Gastroesophageal sphincter (tissue), 4 donors: ENCODE results near the gene SHANK1. TPM values are rescaled to one million over a fixed set of nuclear protein-coding genes. Genes with fewer than 3 reads are reported as not detected.

Experiments
- ATAC-seq: fragments of 150-250 bp; one replicate; pipeline ENCODE4 v1.9.1; 2016; ENCODE audit warnings: mild to moderate bottlenecking, moderate library complexity
- H3K27ac ChIP-seq, 4 donors: fragments of 200-600 bp; sonication (generic) in 3 of 4; 1 replicate in 3 of 4; 2 replicates in 1 of 4; pipeline ENCODE4 v1.5.1; 2016 to 2019
- H3K27me3 ChIP-seq: fragments of 200-600 bp; sonication (generic); one replicate; pipeline ENCODE4 v1.5.1; 2019
- H3K36me3 ChIP-seq, 2 donors: fragments of 200-600 bp; sonication (generic); one replicate each; pipeline ENCODE4 v1.5.1; 2019; ENCODE audit warnings: control low read depth in 1 of 2
- H3K4me1 ChIP-seq, 3 donors: fragments of 200-600 bp; sonication (generic); 1 replicate in 2 of 3; 2 replicates in 1 of 3; pipeline ENCODE4 v1.5.1; 2016 to 2019; ENCODE audit warnings: control low read depth in 2 of 3
- H3K4me3 ChIP-seq, 2 donors: fragments of 200-600 bp; sonication (generic); one replicate each; pipeline ENCODE4 v1.5.1; 2019; ENCODE audit warnings: mild to moderate bottlenecking in 1 of 2, moderate library complexity in 1 of 2
- H3K9me3 ChIP-seq, 3 donors: fragments of 200-600 bp; sonication (generic); one replicate each; pipeline ENCODE4 v1.5.1; 2017 to 2019; ENCODE audit warnings: control low read depth in 2 of 3
- CTCF ChIP-seq, 4 experiments: fragments of 200-600 bp in 2 of 4; fragments of 450-650 bp in 2 of 4; sonication (generic) in 1 of 4; IDR thresholded peaks; one replicate each; pipeline ENCODE4 v1.5.1; 2017 to 2019; ENCODE audit warnings: antibody characterized with exemption in 4 of 4, mild to moderate bottlenecking in 2 of 4, moderate library complexity in 2 of 4
- EP300 ChIP-seq: sonication (generic); formaldehyde crosslinking; IDR thresholded peaks from one replicate; pipeline ENCODE4 v1.6.1; 2017; ENCODE audit warnings: antibody characterized with exemption, mild to moderate bottlenecking
- POLR2A ChIP-seq, 2 donors: fragments of 450-650 bp; IDR thresholded peaks; one replicate each; pipeline ENCODE4 v1.6.1; 2017; ENCODE audit warnings: antibody characterized with exemption in 2 of 2, mild to moderate bottlenecking in 2 of 2, moderate library complexity in 1 of 2
- POLR2AphosphoS5 ChIP-seq: sonication (generic); formaldehyde crosslinking; IDR thresholded peaks from one replicate; pipeline ENCODE4 v1.6.1; 2017; ENCODE audit warnings: antibody characterized with exemption
- WGBS, 2 donors: methylation state at CpG; one replicate each; pipeline ENCODE4 v1.1.5; 2018; ENCODE audit warnings: low coverage in 1 of 2; 5-methylcytosine and 5-hydroxymethylcytosine counted together
- total RNA-seq, 4 donors: library from RNA; depleted of rRNA; stranded (reverse); fragments of >200 nt; gene quantifications; one replicate each; pipeline ENCODE4 v1.1.0, GENCODE V29; 2016

Gene SHANK1
- total RNA-seq, 4 donors from 2014 or later, result 0.15 to 0.40 (median 0.31) TPM; not detected in 1

GRCh38 chr19:50667177-50667758 lies 52.3 kb downstream of the SHANK1 start:
- WGBS, 2 donors, result no CpG with 5 or more reads among the region's 56 CpGs
- peaks cover 96% of the 10 kb centered on the region for H3K27me3 ChIP-seq

DNA sequence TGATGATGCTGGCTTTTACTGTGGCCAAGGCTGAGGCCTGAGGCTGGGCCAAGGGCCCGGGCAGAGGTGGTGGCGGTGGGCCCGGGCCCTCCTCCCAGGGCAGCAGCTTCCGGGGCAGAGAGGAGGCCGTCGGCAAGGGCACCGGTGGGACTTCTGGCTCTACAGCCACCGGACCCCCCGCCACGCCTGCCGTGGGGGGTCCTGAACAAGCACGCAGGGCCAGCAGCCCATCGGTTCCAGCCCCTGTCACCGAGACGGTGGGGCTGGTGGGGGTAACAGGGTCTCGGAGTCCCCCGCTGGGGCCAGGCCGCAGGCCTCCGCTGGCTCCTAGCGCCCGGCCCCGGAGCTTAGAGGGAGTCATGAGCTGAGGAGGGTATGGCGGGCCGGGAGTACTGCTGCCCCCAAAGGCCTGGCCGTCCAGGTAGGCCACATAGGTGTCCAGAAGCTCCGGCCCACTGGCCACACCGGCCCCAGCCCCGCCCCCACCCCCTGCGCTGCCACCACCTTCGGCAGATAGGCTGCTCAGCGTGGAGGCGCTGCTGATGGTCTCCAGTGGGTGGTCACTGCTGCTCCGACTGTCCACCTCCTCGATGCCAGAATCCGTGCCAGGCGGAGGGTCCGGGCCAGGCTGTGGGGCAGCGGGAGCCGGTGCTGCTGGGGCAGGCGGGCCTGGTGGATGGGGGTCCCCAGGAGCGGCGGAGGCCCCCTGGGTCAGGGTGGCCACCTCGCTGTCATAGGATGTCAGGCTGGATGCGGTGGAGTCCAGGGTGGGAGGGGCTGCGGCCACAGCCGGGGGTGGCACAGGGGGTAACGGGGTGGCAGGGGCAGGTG lies 53.0 kb downstream of the SHANK1 start:
- Histone ChIP-seq H3K27me3 (peaks cover 96% of the 10 kb centered on the region), H3K4me3 (no peak overlapping the region), H3K4me1 (peaks cover 0 to 29% (median 10%) of the 10 kb centered on the region in 3 donors), H3K9me3 (no peaks in the 10 kb centered on the region), H3K36me3 (no peaks in the 10 kb centered on the region), H3K27ac (no peak overlapping the region)
- WGBS, 2 donors, result no CpG with 5 or more reads among the region's 47 CpGs
- TF ChIP-seq CTCF (IDR thresholded peaks at IDR 0.05) (no peak), POLR2AphosphoS5 (no peak), EP300 (no peak), POLR2A (IDR thresholded peaks at IDR 0.05) (no peak)
- ATAC-seq, result no peak

More at GRCh38 chr19:50667177-50667758, 52.3 kb downstream of the SHANK1 start:
- H3K36me3 ChIP-seq, result no peaks in the 10 kb centered on the region
- peaks cover 0 to 29% (median 10%) of the 10 kb centered on the region in 3 donors for H3K4me1 ChIP-seq
- H3K27ac ChIP-seq, result no peak overlapping the region
- no peak for ATAC-seq
- no peak for TF ChIP-seq POLR2A (IDR thresholded peaks at IDR 0.05)
- no peak for TF ChIP-seq EP300
- no peak for TF ChIP-seq POLR2AphosphoS5
- TF ChIP-seq CTCF (IDR thresholded peaks at IDR 0.05), result no peak
- no peak overlapping the region for H3K4me3 ChIP-seq
- no peaks in the 10 kb centered on the region for H3K9me3 ChIP-seq

DNA sequence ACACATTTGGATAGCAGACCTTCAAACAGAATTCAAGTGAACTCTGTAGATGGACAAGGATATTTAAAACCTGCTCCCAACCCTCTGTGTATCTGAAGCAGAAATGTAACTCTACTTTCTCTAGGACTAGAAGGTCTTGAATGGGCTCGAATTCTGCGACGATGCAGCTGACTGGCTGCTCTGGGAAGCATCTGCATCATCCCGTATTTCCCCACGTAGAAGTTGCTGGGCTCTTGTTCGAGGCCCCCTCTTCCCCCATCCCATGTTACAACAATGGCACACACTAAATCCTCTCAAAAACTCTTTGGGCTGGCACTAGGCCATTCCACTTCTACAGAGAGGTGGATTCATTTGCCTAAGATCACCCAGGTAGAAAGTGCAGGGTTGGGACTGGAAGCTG lies 55.4 kb downstream of the SHANK1 start:
- H3K4me1 ChIP-seq, result peaks cover 0 to 33% (median 10%) of the 10 kb centered on the region in 3 donors
- no peaks in the 10 kb centered on the region for H3K36me3 ChIP-seq
- 84 to 89% methylated on average over 6 of the region's 6 CpGs for WGBS, 2 donors
- H3K27me3 ChIP-seq, result peaks cover 96% of the 10 kb centered on the region
- no peak for ATAC-seq
- no peak overlapping the region for H3K4me3 ChIP-seq
- no peak overlapping the region for H3K27ac ChIP-seq
- no peaks in the 10 kb centered on the region for H3K9me3 ChIP-seq
- TF ChIP-seq EP300 (no peak), POLR2AphosphoS5 (no peak), POLR2A (IDR thresholded peaks at IDR 0.05) (no peak), CTCF (IDR thresholded peaks at IDR 0.05) (no peak)

GRCh38 chr19:50663482-50663790 lies 56.2 kb downstream of the SHANK1 start:
- no peak overlapping the region for H3K4me3 ChIP-seq
- H3K27me3 ChIP-seq, result peaks cover 96% of the 10 kb centered on the region
- H3K9me3 ChIP-seq, result no peaks in the 10 kb centered on the region
- 100% methylated on average over 1 of the region's 1 CpG; no CpG with 5 or more reads in 1 of the 2 donors for WGBS, 2 donors
- no peak for ATAC-seq
- H3K4me1 ChIP-seq, result peaks cover 0 to 38% (median 10%) of the 10 kb centered on the region in 3 donors
- no peak overlapping the region for H3K27ac ChIP-seq
- TF ChIP-seq CTCF (IDR thresholded peaks at IDR 0.05), result no peak
- TF ChIP-seq POLR2AphosphoS5, result no peak
- no peak for TF ChIP-seq EP300
- TF ChIP-seq POLR2A (IDR thresholded peaks at IDR 0.05), result no peak
- H3K36me3 ChIP-seq, result no peaks in the 10 kb centered on the region
